ENCODE results near the gene POFUT1. TPM values are rescaled to one million over a fixed set of nuclear protein-coding genes. Genes with fewer than 3 reads are reported as not detected.
"Not testable (repeated sequence)": the region's sequence is repeated elsewhere in the genome, so short reads cannot be mapped to it uniquely, and the experiment has no call there.

POFUT1 gene
- total RNA-seq, 1 donor from 2014 or later = 37.7 TPM

DNA sequence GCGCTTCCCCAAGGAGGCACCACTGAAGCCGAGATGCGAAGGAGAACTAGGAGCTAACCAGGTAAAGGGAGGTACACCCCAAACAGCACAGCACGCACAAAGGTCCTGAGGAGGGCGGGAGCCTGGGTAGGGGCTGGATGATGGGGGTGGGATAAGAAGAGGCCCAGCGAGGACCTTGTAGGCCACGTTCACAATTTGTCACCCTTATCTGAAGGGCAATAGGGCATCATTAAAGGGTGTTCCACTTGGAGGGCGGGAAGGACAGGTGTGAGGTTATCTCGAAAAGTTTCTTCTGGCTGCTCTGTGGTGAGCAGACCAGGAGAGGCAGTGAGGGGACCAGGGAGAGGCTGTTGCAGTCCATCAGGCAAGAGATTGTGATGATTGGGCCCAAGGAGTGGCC lies 25.6 kb downstream of the POFUT1 start:
- no peak for DNase-seq (ENCODE audit: low read depth, low spot score)

DNA sequence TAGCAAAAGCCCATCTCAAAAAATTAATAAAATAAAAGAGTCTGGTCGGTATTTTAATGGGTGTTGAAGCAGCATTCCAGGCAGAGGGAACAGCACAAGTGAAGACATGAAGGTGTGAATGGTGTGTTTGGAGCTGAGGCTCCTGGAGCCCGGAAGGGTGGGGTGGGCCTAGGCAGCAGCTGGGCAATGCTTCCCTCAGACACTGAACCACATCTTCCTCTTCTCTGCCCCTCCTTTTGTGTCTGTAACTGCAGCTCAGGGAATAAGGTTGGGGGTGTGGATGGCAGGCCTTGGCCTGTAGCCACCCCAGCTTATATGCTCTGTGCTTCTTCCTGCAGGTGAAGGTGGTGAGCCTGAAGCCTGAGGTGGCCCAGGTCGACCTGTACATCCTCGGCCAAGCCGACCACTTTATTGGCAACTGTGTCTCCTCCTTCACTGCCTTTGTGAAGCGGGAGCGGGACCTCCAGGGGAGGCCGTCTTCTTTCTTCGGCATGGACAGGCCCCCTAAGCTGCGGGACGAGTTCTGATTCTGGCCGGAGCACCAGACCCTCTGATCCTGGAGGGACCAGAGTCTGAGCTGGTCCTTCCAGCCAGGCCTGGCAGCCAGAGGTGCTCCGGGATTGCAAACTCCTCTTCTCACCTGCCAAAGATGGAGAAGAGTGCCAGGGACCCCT lies 26.6 kb downstream of the POFUT1 start:
- no peak for DNase-seq (ENCODE audit: low read depth, low spot score)

DNA sequence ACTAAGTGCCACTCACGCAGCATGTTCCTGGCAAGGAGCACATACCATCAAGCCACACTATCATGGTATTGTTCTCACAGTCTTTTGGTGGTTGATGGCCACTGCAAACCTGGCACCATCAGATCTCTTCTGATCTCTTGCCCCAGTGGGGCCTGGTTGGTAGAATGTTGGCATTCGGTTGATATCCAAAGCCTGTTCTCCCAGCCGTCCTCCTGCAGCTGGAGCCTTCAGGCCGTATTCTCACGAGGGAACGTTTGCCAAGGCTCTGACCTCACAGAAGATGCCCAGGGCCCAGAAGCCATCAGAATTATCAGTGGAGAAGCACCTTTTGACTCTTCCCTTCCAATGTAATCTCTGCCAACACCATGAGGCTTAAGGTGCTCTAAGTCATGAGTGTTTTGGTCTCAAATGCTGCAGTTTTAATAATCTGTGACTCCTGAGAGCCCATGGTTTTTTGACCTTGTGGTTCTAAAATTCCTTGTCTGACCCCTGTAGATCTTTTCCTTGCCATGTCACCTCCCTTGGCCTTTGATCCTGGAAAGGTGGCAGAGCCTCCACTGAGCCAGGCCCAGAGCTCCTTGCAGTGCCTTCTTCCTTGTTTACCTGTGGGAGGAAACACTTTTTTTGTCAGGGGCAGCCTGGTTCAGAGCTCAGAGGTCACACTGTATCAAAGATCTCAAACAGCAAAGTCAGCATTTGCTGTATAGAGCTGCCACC lies 27.8 kb downstream of the POFUT1 start:
- no peak for DNase-seq (ENCODE audit: low read depth, low spot score)

DNA sequence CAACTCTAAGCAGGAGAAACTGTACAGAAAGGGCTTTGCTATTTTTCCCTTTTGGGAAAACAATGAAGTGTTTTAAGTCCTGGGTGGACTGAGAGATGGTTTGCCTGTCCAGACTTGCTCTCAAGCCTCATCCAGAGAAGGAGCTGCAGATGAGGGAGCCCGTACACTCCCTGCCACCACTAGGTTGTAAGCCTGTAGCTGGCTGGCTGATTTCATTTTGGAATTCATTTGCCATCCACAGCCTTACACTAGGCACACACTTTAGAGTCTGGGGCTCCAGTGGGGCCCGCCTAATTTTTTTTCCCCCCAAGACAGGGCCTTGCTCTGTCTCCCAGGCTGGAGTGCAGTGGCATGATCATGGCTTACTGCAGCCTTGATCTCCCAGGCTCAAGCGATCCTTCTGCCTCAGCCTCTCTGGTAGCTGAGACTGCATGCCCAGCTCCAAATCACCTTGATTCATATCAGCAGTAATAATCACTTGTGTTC lies 28.4 kb downstream of the POFUT1 start:
- no peak for DNase-seq (ENCODE audit: low read depth, low spot score)

DNA sequence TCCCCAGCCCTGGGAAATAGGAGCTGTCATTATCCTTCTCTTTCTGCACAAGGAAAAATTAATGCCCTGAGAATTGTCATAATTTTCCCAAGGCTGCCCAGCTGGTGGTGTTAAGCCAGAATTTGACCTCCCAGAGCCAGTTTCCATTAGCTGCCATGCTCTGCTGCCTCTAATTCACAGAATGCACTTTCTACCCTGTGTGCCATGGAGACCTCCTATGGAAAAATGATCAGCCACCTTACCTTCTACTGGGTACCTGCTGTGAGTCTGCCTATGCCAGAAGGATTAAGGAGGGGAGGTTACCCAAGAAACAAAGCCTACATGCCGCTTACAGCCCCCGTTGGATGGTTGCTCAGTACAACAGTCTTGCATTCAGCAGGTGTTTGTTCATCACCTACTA lies 29.1 kb downstream of the POFUT1 start:
- DNase-seq (ENCODE audit: low read depth, low spot score) = no peak

DNA sequence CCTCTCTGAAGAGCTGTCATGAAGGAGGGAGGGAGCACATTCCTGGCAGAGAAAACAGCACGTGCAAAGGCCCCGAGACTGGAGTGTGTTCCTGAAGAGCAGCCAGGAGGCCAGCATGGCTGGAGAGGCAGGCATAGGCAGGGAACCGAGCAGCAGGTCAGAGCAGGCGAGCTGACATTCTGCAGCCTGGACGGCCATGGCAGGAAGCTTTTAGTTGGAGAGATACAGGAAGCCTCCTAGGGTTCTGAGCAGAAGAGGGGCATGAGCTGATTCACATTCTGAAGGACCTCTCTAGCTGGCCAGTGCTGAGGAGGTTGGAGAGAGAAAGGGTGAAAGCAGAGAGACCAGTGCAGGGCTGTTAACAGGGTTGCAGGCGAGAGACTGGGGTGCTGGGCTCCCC lies 29.7 kb downstream of the POFUT1 start:
- no peak for DNase-seq (ENCODE audit: low read depth, low spot score)

DNA sequence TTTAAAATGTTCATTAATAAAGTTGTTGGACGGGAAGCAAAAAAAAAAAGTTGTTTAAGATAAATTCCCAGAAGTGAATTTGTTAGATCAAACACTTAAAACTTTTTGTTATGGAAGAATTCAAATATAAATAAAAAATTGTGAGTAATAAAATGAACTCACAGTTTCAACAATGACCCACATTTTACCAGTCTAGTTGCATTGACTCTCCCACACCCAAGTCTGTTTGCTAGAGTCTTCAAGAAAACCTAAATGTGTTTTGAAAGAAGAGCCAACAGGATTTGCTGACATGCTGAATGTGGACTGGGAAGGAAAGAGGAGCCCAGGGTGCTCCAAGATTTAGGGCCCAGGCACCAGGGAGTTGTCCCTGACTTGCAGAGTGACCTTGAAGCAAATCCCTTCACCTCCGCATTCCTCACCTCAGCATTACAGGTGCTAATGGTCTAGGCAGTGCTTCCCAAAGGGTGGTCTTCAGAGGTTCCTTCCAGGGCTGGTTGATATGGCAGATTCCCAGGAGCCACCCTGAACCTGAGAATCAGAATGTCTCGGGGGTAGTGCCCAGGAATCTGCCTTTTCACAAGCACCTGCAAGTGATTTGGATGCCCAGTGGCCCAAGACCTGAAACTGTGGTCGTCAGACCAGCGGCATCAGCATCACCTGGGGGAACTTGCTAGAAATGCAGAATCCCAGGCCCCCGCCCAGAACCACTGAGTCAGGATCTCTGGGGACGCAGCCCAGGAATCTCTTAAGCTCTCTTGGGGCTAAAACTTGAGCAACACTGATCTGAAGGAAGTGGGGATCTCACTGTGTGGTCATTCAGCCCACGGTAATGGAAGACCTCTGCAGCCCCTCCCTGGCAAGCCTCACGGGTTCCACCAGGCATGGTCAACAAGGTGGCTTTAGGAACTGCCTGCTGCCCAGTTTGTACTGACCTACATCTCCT lies 31.1 kb downstream of the POFUT1 start:
- no peak for DNase-seq (ENCODE audit: low read depth, low spot score)

DNA sequence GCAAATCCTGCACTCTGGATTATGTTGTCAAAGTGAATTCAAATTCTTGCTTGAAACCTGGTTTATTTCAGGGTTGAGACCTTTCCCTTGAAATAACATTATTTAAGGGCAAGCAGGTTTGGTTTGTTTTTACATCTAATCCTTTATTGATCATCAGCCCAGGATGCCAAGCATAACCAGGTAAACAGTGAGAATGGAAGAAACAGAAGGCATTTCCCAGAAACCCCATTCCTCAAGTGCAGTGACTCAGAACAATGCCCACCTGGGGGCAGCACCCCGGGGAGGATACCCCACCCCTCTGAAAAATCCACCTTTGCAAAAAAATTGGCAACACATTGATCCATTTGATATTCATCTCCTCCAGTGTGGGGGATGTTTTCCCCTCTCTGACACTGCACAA lies 32.5 kb downstream of the POFUT1 start:
- DNase-seq (ENCODE audit: low read depth, low spot score) = no peak

DNA sequence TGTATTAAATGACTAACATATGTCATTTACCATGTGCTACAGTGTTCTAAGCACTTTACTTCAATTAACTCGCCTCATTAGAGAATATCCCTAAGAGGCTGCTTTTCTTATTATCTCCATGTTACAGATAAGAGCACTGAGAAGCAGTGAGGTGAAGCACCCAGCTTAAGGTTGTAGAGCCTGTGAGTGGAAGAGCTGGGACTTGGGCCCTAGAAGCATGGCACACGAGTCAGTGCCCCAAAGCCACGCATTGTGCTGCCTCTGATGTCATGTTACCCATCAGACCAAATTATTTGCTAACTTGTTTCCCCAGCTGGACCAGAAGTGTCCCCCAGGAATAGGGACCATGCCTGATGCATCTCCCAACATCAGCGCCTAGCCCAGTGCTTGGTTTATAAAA lies 34.1 kb downstream of the POFUT1 start:
- no peak for DNase-seq (ENCODE audit: low read depth, low spot score)

DNA sequence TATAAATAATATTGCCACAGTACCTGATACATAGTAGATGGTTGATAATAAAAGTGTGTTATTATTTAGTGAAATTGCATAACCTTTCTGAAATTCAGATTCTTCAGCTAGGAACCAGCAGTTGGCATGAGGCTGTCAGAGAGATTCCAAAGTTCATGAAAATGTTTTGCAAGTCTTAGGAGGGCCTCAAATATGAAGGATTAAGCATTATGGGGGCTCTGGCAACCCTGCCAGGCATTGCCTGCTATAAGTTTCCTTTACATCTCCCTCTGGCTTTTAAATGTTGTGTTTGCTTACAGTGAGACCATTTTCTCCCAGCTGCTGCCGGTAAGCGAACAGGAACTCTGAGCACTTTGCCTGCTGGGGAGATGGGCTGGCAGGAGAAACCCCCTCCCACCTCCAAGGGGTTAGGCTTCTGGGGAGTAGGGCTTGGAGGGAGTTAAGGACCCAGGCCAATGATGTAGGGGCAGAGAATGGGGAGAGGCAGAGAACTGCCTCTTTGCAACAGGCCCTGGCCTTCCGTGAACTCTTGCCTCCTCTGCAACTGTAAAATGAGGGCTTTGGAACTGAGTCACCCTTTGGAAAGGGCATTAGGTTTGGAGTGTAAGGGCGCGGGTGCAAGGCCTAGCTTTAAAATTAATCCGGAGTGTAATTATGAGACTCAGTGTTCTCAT lies 36.6 kb downstream of the POFUT1 start:
- DNase-seq (ENCODE audit: low read depth, low spot score) = no peak

DNA sequence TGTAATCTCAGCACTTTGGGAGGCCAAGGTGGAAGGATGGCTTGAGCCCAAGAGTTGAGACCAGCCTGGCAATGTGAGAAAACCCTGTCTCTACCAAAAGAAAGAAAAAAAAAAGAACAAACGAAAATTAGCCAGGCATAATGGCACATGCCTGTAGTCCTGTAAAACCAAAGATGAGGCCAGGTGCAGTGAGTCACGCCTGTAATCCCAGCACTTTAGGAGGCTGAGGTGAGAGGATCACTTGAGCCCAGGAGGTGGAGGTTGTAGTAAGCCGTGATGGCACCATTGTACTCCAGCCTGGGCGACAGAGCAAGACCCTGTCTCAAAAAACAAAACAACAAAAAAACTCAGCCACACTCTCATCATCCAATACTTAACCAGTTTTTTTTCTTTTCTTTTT lies 37.3 kb downstream of the POFUT1 start:
- no peak for DNase-seq (ENCODE audit: low read depth, low spot score)

DNA sequence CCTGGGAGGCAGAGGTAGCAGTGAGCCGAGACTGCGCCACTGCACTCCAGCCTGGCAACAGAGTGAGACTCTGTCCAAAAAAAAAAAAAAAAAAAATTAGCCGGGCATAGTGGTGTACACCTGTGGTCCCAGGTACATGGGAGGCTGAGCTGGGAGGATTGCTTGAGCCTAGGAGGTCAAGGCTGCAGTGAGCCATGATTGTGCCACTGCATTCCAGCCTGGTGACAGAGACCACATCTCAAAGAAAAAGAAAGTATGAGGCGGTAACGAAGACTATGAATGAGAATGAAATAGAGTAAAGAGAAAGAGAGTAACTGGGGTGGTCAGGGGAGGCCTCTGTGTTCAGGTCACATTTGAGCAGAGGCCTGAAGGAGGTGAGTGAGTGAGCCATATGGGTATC lies 38.5 kb downstream of the POFUT1 start:
- DNase-seq (ENCODE audit: low read depth, low spot score) = not testable (repeated sequence)

DNA sequence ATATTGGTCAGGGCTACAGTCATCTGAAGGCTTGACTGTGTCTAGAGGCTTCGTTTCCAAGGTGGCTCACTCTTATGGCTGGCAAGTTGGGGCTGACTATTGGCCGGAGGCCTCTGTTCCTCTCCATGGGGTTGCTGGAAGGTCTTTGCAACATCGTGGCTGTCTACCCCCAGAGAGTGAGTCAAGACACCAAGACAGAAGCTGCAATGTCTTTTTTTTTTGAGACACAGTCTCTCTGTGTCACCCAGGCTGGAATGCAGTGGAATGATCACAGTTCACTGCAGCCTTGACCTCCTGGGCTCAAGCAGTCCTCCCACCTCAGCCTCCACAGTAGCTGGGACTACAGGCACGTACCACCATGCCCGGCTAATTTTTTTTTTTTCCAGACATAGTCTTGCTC lies 40.4 kb downstream of the POFUT1 start:
- DNase-seq (ENCODE audit: low read depth, low spot score) = no peak

DNA sequence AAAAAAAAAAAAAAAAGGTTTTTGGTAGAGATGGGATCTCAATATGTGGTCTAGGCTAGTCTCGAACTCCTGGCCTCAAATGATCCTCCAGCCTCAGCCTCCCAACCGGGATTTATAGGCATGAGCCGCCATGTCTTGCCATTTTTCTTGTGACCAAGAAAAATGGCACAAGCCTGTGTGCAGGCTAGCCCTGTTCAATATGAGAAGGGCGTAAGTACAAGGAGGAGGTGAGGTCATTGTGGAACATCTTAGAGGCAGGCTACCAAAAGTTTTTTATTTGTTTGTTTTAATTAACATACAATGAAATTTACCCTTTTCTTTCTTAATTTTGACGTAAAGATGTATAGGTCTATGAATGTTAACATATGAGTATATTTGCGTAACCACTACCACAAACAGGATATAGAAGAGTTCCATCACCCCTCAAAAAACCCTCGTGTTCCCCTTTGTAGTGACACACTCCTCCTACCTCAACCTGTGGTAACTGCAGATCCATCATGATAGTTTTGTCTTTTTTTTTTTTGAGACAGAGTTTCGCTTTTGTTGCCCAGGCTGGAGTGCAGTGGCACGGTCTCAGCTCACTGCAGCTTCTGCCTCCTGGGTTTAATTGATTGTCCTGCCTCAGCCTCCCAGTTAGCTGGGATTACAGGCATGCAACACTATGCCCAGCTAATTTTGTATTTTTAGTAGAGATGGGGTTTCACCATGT lies 41.5 kb downstream of the POFUT1 start:
- no peak for DNase-seq (ENCODE audit: low read depth, low spot score)

DNA sequence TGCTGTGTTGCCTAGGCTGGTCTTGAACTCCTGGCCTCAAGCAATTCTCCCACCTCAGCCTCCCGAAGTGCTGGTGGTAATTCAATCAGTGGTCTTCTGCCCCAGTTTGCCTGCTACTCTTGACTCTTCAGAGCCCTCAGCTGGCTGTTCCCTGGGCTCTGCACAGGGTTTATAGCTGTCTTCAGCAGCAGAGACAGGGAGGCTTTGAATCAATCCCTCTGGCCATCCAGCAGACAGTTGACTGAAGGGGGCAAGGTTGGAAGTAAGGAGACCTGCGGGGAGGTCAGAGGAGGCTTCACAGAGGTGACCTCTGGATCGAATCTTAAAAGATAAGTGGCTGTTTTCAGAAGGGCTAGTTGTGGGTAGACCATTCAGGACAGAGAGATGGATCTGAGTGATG lies 43.8 kb downstream of the POFUT1 start:
- DNase-seq (ENCODE audit: low read depth, low spot score) = no peak

DNA sequence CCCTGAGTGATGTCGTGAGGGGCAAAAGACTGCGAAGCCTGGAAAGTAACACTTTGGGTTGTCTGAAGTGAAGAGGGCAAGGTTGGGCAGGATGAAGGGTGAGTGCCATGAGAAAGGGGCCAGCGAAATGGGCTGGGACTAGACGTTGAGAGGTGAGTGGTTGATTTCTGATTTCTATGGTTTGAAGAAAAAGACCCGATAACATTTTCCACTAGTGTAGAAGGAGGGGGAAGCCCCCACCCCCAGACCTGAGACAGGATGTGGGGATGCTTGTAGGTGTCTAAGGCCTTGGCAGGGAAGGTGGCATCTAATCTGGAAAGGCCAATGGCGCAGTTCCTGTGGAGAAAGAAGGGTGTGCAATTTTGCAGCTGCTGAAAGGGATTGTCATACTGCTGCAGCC lies 44.5 kb downstream of the POFUT1 start:
- DNase-seq (ENCODE audit: low read depth, low spot score) = no peak

DNA sequence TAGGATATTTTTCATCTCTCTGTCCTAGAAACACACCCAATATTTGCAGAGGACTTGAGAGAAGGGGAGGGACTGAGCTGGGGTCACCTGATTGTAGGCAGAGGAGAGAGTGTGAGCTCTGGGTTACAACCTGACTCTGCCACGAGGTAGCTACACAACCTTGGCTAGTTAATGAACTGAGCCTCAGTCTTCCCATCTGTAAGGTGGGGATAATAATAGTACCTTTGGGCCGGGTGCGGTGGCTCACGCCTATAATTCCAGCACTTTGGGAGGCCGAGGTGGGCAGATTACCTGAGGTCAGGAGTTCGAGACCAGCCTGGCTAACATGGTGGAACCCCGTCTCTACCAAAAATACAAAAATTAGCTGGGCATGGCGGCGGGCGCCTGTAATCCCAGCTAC lies 53.3 kb downstream of the POFUT1 start:
- not testable (repeated sequence) for DNase-seq (ENCODE audit: low read depth, low spot score)

DNA sequence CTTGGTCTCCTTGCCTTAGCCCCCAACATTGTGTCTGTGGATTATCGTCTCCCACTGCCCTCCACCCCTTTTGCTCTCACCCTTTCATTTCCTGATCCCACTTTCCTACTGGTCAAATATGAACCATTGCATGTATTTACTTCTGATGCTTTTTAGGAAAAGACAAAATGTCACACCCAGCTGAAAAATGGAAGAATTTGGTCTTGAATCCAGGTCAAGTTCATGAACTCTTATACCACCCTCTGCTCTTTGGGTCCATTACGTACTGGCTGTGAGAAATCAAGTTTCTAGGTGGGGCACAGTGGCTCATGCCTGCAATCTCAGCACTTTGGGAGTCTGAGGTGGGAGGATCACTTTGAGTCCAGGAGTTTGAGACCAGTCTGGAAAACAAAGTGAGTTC lies 54.0 kb downstream of the POFUT1 start:
- DNase-seq (ENCODE audit: low read depth, low spot score) = no peak

DNA sequence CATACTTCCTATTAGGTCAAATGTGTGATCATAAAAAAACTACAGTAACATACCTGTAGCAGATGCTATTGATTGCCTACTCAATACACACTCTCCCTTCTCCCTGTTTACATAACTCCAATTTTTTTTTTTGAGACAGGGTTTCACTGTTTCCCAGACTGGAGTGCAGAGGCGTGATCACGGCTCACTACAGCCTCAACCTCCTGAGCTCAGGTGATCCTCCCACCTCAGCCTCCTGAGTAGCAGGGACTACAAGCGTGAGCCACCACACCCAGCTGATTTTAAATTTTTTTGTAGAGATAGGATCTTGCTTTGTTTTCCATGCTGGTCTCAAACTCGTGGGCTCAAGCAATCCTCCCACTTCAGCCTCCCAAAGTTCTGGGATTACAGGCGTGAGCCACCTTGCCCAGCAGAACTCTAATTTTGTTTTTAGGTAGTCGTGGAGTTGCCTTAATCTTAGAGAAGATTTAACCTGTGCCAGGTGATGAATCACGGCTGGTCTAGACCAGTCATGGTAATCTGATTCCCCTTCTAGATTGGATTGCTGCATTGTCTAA lies 55.8 kb downstream of the POFUT1 start:
- no peak for DNase-seq (ENCODE audit: low read depth, low spot score)

DNA sequence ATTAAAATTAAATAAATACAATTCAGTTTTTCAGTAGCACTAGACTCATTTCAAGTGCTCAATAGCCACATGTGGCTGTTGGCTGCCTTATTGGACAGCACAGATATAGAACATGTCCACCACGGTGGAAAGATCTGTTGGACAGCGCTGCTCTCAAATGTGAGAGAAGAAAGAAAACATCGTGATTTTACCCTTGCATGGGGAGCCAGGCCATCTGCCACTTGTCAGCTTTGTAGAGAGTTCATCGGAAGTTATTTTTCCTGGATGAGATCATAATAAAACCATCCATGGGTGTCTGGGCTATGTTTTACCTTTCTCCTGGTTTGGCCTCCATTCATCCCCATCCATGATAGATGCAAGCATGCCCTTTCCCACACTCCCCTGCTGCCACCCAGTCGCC lies 63.9 kb downstream of the POFUT1 start:
- DNase-seq (ENCODE audit: low read depth, low spot score) = no peak

DNA sequence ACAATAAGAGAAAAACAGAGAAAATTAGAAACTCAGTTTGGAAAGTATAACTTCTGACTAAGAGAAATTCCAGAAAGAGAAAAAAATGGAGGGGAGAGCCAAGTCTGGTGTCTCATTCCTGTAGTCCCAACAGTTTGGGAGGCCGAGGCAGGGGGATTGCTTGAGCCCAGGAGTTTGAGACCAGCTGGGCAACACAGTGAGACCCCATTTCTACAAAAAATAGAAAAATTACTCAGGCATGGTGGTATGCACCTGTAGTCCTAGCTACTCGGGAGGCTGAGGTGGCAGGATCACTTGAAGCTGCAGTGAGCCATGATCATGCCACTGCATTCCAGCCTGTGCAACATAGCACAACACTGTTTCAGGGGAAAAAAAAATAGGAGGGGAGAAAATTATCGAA lies 66.7 kb downstream of the POFUT1 start:
- DNase-seq (ENCODE audit: low read depth, low spot score) = no peak
